ENCODE data around the gene AOPEP. TPM values are rescaled to one million over a fixed set of nuclear protein-coding genes. Genes with fewer than 3 reads are reported as not detected.

The AOPEP gene, protein sequence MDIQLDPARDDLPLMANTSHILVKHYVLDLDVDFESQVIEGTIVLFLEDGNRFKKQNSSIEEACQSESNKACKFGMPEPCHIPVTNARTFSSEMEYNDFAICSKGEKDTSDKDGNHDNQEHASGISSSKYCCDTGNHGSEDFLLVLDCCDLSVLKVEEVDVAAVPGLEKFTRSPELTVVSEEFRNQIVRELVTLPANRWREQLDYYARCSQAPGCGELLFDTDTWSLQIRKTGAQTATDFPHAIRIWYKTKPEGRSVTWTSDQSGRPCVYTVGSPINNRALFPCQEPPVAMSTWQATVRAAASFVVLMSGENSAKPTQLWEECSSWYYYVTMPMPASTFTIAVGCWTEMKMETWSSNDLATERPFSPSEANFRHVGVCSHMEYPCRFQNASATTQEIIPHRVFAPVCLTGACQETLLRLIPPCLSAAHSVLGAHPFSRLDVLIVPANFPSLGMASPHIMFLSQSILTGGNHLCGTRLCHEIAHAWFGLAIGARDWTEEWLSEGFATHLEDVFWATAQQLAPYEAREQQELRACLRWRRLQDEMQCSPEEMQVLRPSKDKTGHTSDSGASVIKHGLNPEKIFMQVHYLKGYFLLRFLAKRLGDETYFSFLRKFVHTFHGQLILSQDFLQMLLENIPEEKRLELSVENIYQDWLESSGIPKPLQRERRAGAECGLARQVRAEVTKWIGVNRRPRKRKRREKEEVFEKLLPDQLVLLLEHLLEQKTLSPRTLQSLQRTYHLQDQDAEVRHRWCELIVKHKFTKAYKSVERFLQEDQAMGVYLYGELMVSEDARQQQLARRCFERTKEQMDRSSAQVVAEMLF
- total RNA-seq, result 84.9 and 182 TPM in 2 replicates

DNA sequence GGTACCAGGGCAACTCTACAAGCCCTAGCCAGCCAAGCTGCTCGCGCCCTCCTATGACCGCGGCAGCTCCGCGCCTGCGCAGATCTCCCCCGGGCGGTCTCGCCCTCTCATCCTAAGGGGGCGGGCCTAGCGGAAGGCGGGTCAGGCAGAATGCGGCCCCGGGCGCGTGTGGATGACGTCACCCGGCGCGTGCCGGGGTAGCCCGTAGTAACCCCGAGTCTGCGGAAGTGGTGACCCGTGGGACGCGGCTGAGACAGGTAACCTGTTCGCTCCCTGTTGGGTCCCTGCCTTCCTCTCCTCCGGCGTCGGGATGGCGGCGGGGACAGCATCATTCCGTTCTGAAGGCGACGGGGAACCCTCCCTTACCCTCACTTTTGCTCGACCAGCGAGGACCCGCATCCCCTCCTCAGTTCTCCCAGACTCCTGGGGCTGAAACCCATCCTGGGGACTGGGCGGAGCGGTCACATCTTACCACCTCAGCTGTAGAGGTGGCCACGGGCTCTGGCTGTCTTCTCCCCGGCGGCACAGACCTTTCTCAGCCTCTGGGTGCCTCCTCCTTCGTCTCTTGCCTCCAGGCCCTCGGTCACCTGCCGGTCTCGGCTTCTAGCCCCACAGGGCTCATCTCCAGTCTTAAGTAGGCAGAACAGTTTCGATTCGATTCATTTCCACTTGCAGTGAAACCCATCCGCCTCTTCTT is at the start of gene AOPEP:
Gene AOPEP (plus strand): TSS at position 205 of the 697 bp plus-strand sequence. CDS start 33,085 bp downstream, outside the sequence.

Other genes starting within 250 kb of the AOPEP start
- gene PCAT7, start 171.6 kb upstream of the AOPEP start, total RNA-seq, result not detected in 2 replicates
- not detected in 2 replicates for gene FBP2, start 132.9 kb upstream of the AOPEP start, total RNA-seq
- not detected in 2 replicates for gene FBP1, start 87.2 kb upstream of the AOPEP start, total RNA-seq